Myometrial cell (primary cell): ENCODE measurements around the gene YBX2. TPM values are rescaled to one million over a fixed set of nuclear protein-coding genes. Genes with fewer than 3 reads are reported as not detected.

Source experiments
- total RNA-seq: library from RNA; depleted of rRNA; stranded (reverse); fragments of >200 nt; gene quantifications from 2 replicates; pipeline ENCODE4 v1.2.3, GENCODE V29; 2015

The YBX2 gene
- total RNA-seq: not detected in 2 replicates

DNA sequence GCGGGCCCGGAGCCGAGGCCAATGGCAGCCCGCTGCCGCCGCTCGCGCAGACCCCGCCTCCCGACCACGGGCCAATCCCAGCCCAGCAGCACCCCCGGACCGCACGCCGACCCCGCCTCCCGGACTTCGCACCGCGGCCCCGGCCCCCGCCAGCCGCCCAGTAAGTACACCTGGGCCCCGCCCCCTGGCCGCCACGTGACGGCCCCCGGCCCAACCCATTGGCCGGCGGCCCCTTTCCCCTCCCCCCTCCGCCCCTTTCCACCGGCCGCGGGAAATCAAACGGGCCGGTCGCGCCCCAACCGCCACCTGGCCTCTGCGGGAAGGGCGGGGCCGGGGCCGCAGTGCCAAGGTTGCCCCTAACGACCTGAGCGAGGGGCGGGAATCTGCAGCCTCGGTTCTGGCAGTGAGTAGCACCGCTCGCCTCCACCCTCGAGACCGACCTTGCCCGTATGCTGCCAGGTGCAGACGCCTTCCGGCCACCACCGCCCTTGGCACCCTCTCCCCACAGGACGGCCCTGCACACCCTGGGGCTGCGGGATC lies at the start of gene YBX2:
Gene YBX2 (minus strand): TSS at position 26 of the 540 bp plus-strand sequence. CDS start 139 bp downstream, outside the sequence.

DNA sequence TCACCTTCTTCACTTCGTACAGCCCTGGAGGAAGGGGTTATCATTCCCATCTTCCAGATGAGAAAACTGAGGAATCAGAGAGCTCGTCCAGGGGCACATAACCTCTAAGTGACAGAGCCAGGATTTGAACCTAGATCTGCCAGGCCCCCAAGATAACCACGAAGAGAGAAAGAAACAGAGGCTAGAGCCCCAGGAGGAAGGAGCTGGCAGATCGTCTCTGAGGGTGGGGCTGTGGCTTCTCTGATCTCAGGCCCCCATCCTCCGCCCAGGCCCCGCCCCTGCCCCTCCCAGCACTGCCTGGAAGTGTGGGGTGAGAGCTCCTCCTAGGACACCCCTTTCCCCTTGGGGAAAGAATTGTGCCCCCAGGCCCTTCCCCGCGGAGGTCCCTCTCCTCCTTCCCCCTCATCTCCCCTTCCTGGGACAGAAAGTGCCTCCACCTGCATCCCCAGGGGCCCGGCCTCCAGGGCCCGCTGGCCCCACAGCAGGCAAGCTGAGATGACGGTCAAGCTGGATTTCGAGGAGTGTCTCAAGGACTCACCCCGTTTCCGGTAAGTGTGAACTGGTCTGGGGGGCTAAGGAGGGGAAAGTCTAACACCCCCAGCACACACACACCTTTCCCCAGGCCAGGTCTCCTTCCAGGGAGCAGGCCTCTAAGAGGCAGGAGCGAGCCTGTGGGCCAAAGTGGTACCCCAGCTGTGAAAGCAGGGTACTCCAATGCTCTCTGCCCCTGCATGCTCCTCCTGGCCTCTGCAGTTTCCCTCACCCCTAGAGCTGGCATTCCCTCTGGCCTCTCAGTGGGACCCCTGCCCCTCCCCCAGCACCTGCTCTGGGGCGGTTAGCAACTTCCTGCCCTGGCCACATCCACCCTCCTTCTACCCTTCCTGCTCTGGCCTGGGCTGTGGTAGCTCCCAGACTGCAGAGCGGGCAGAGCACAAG lies 42.1 kb upstream of the YBX2 start, which contains the start of gene ACAP1:
Gene ACAP1 (plus strand): TSS at position 290 of the 936 bp plus-strand sequence. CDS start 206 bp downstream, at position 496.

DNA sequence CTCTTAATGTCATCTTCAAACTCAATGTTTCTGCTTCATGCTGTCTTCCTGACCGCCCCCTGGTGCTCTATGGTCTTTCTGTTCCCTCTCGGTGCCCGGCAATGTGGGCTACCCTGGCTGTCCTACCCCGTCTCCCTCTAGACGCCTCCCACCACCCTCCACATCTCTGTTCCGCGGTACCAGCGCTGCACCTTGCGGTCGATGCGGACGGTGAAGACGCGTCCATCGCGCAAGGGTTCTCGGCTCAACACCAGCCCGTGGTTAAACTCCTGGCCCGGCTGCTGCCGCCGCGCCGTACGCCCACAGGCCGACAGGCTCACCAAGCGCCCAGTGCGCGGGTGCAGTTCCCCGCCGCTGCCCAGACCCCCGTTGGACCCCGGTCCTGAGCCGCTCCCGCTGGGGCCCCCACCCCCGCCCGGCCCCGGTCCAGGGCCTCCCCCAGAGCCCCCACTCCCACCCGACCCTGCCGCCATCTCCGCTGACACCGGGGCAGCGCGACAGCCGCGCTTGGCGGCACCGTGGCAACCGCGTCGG lies 34.5 kb upstream of the YBX2 start, which contains the start of gene NEURL4:
Gene NEURL4 (minus strand): TSS at position 496 of the 534 bp plus-strand sequence. CDS start 23 bp downstream, at position 473.

DNA sequence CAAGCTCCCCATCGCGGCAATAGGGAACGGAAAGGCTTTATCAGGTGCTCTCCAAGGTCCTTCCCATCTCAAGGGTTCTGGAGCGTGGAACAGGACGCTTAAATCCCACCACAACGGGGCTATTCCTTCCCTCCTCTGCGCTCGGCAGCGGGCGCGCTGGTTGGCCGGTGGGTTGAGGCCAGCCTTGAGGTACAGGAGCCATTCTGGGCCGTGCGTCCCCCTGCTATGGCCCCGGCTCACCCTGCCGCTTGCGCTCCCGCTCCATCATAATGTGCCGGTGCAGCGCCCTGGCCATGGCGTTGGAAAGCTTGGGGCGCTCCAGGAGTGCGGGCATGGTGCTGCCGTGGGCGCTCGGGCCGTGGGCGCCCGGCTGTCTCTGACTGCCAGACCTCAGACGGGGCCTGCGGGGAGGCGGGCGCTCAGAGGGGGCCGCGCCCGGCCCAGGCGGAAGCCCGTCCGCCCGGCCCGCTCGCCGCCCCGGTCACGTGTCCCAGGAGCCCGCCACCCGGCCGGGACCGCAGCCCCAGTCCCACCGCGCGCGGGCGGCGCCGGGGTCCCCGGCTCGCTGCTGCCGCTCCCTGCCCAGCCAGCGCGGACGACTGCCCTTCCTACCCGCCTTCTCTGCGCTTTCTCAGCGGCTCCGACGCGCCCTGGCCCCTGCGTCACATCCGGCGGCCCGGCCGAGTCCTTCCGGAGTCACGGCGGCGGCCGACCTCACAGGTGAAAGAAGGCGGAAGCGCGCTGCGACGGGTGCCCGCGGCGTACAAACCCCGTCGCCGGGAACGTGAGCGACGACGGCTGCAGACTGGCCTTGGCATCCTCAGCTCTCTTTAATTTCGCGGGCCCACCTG lies 20.5 kb upstream of the YBX2 start, which contains the start of gene GPS2:
Gene GPS2 (minus strand): TSS at position 642 of the 851 bp plus-strand sequence. CDS start 308 bp downstream, at position 334.

DNA sequence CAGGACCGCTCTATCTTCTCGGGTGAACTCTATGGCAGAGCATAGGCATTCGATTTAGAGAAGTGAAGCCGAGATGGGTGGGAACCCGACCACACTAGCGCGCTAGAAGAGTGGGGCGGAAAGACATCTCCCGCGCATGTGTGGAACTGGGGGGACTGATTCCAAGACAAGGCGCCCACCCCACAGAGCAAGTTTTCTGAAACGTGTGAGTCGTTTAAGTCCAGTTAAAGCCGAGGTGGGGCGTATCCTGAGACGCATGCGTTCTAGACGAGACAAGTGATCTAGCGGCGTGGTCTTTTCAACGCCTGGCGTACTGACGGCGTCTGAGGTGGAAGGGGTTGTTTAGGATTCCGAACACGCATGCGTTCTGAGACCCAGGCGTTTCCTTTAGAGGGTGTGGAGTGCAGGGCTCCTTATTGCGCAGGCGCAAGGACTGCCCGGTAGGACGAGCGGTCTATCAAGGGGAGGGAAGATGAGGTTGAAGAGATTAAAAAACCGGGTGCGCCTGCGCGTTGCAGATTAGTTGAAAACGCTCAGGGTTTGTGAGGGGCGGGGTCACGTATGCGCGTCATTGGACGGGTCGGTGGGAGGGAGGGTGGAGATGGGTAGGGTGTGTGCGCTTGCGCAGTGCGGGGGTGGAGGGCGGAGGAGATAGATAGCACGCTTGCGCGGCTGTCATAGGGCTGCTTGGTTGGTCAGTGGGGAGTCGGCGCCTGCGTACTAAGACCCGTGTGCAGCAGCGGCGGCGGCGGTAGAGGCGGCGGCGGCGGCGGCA lies 12.7 kb upstream of the YBX2 start, which contains the start of gene EIF5A:
Gene EIF5A (plus strand): TSS at position 718 of the 775 bp plus-strand sequence. CDS start 2,008 bp downstream, outside the sequence.

DNA sequence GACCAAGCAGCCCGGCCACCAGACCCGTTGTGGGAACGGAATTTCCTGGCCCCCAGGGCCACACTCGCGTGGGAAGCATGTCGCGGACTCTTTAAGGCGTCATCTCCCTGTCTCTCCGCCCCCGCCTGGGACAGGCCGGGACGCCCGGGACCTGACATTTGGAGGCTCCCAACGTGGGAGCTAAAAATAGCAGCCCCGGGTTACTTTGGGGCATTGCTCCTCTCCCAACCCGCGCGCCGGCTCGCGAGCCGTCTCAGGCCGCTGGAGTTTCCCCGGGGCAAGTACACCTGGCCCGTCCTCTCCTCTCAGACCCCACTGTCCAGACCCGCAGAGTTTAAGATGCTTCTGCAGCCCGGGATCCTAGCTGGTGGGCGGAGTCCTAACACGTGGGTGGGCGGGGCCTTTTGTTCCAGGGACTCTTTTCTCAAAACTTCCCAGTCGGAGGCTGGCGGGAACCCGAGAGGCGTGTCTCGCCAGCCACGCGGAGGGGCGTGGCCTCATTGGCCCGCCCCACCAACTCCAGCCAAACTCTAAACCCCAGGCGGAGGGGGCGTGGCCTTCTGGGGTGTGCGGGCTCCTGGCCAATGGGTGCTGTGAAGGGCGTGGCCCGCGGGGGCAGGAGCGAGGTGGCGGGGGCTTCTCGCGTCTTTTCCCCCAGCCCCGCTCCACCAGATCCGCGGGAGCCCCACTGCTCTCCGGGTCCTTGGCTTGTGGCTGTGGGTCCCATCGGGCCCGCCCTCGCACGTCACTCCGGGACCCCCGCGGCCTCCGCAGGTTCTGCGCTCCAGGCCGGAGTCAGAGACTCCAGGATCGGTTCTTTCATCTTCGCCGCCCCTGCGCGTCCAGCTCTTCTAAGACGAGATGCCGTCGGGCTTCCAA lies 13.1 kb downstream of the YBX2 start, which contains the start of gene SLC2A4:
Gene SLC2A4 (plus strand): TSS at position 645 of the 879 bp plus-strand sequence. CDS start 217 bp downstream, at position 862.

DNA sequence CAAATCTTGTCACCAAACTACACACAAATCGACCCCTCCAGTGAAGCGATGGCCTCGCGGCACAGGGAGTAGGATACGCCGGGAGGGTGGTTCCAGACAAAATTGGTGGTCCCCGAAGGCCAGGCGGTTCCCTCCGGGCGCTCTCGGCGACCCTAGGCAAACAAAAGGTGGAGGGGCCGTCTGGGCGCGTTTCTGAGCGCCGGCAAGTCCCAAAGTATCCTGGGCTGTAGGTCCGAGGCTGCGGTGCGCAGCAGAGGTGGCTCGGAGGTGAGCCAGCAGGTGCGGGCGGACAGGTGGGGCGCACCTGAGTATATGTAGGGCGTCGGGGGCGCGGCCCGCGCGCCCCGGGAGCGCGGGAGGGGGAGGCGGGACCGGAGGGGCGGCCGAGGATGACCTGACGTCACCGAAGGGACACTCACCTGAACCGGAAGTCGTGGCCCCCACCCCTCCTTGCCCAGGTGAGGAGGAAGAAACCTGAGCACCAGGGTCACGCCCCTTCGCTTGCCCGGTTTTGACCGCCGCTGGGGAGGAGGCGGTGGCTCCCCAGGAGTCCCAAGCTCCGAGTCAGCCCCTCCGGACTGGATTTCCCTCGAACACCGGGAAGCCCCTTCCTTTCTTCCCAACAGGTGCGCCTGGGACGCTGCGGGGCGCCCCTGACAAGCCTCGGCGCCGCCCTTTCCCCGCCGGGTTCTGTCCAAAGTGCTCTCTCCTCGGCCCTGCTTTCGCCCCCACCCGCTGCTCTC lies 32.1 kb downstream of the YBX2 start, which contains the start of gene CLDN7:
Gene CLDN7 (minus strand): TSS at position 287 of the 743 bp plus-strand sequence. CDS start 435 bp downstream, outside the sequence.

DNA sequence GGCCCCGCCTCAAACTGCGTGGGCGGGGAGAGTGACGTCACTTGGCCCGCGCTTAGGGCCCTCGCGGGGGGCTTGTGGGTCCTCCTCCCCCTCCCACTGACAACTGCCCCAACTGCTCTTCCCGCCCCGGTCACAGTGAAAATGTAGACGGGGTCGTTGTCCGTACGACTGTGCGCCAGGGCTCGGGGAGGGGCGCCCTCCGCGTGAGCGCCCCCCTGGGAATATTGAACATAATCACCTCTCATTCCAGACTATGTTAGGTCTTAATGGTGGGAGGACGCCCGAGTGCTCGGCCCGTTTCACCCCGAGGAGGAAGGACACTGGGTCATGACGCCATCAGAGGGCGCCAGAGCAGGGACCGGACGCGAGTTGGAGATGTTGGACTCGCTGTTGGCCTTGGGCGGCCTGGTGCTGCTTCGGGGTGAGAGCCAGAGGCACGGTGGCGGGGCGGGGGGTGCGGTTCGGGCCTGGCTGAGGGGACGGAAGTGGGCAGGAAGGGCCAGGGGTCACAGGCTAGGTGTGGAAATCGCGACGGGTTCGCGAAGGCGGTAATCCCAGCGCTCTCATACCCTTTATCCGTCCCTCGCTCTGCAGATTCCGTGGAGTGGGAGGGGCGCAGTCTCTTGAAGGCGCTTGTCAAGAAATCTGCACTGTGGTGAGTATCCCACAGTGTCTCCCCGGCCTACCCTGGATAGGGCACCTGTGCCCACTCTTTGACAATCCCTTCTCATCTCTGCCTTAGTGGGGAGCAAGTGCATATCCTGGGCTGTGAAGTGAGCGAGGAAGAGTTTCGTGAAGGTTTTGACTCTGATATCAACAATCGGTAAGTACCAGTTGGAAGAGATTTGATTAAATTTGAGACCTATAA lies 42.0 kb downstream of the YBX2 start, which contains the start of gene ELP5:
Gene ELP5 (plus strand): TSS at position 40 of the 868 bp plus-strand sequence. CDS start 336 bp downstream, at position 376.

DNA sequence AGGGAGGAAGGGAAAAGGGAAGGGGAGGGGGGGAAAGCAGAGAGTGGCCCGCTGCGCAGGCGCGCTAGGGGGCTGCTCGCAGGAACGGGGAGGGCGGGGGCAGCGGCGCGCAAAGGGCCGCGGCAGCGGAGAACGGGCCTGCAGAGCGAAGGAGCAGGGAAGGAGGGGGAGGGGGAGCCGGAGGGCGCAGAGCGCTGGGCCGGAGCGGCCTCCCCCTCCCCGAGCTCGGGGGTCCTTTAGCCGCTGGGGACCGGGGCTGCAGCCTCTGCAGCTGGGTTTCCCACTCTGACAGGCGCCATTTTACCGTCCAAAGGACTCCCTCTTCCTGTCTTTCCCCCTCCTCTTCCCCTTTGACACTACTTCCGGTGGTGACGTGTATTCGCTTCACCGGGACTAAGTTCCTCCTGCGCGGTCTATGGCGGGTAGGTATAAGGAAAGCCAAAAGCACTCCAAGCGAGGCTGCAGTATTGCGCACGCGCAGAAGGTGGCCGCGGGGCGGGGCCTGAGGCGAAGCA lies 42.7 kb downstream of the YBX2 start, which contains the start of gene CTDNEP1:
Gene CTDNEP1 (minus strand): TSS at position 74 of the 515 bp plus-strand sequence. CDS start 438 bp downstream, outside the sequence.

DNA sequence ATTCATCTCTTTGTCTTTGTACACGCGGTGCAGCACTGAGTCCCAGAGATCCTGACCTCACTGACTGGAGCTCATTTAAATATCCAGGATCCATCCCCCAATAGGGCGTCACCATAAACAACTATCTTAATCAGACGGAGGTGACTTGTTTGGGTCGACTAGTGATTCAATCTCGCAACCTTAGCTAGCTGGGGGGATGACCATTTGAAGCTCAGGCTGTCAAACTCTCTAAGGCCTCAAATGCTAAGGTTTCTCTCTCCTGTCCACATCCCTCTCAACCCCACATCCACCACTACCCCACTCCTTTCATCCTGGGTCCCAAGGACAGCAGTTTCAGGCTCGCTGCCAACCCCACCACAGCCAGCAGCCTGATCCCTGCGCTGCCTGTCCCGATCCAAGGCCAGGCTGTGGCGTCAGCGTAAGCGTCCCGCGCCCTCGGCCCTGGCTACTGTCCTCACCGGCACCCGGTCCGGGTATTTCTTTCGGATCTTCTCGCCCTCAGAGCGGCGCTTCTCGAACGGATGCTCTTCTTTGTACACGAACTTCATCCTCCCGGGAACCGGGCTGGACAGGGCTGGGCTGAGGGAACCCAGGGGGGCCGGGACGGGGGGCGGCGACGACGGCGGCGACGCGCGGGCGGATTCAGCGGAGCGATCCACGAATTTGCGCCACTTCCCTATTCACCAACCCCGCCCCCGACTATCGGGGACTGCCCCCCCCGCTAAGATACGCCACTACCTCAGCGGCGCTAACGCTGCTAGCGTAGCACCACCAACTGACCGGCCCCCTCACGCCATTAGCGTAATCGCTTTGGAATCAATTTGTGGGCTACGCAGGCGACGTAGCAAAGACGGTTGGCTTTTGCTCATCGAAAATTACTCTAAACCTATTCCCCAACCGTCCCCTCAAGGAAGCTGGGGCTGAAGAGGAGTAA lies 52.4 kb downstream of the YBX2 start, which contains the start of gene GABARAP:
Gene GABARAP (minus strand): TSS at position 667 of the 934 bp plus-strand sequence. CDS start 119 bp downstream, at position 548.

DNA sequence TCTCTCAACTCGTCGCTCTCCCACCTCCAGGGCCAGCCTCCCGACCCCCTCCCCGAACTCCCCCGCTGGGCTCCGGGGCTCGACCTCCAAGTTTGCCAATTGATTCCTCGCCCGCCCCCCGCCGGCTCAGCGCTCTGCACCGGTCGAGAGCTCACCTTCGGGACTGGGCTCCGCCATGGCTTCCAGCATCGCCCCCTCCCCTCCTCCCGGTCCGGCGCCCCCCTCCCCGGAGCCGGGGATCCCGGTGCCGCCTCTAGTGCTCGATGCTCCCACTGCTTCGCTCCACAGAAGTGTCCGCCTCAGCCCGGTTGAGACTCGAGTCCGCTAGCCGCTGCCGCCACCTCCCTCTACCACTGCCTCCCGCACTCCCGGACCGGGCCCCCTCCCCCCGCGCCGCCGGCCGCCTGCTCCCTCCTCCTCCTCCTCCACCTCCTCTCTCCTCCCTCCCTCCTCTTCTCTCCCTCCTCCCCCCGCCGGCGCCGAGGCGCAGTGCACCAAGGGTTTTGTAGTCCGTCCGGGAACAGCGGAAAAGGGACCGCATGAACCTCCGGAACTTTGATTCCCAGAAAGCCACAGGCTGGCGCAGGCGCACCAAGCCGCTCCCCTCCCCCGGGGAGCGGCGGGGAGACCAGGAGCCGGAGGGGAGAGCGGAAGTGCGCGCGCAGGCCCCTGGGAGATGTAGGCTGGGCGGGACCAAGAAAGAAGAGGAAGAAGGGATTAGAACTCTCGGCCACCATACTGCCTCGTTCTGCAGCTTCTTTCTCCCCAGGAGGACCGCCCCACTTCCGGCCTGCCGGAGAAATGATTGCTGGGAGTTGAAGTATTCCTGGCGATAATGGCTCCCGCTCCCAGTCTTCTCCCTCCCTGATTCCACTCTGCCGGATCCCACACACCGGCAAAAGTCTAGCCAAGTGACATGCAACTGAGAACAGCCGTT lies 55.1 kb downstream of the YBX2 start, which contains the start of gene PHF23:
Gene PHF23 (minus strand): TSS at position 367 of the 937 bp plus-strand sequence. CDS start 178 bp downstream, at position 189.

